K562 (cell line): Measurements from ENCODE around the gene BRAT1. TPM values are rescaled to one million over a fixed set of nuclear protein-coding genes. Genes with fewer than 3 reads are reported as not detected.

Experiments used
- CBFA2T2 ChIP-seq: fragments of 450-650 bp; conservative IDR thresholded peaks from 2 replicates; pipeline ENCODE4 v1.6.1; 2017; ENCODE audit warnings: mild to moderate bottlenecking
- CBX1 ChIP-seq: sonication (generic); IDR thresholded peaks from 2 replicates; pipeline ENCODE4 v1.6.1; 2016; ENCODE audit warnings: antibody characterized with exemption, low read depth, mild to moderate bottlenecking
- DIDO1 ChIP-seq: fragments of 450-650 bp; IDR thresholded peaks from 2 replicates; pipeline ENCODE4 v1.6.1; 2016; ENCODE audit warnings: low read depth, missing biosample characterization, missing genetic modification characterization
- ETS1 ChIP-seq: conservative IDR thresholded peaks from 2 replicates; pipeline ENCODE4 v1.6.1; 2011; ENCODE audit warnings: low read depth, mild to moderate bottlenecking, low read length; ENCODE audit not compliant: control insufficient read depth
- GATA2 ChIP-seq: sonication (generic); formaldehyde crosslinking; IDR thresholded peaks from 2 replicates; pipeline ENCODE4 v1.4.0; 2020; ENCODE audit warnings: mild to moderate bottlenecking, missing genetic modification reagents
- HDAC6 ChIP-seq: IDR thresholded peaks from 2 replicates; pipeline ENCODE4 v1.6.1; 2012; ENCODE audit warnings: low read depth, mild to moderate bottlenecking, control low read depth, inconsistent platforms, low read length, moderate library complexity
- MEF2D ChIP-seq: conservative IDR thresholded peaks from 2 replicates; pipeline ENCODE4 v1.6.1; 2016; ENCODE audit warnings: low read depth, missing genetic modification characterization, missing compliant biosample characterization
- MTF1 ChIP-seq: fragments of 250-450 bp; sonication (Bioruptor Pico); IDR thresholded peaks from 2 replicates; pipeline ENCODE4 v1.9.0; 2021; ENCODE audit warnings: moderate library complexity, mild to moderate bottlenecking, inconsistent platforms, borderline replicate concordance
- NCOA2 ChIP-seq, 2 experiments: fragments of 450-650 bp; IDR thresholded peaks; 2 replicates each; pipeline ENCODE4 v1.6.1; 2018; ENCODE audit warnings: mild to moderate bottlenecking in 2 of 2, moderate library complexity in 1 of 2; ENCODE audit not compliant: partially characterized antibody in 2 of 2
- PCBP1 ChIP-seq: fragments of 200-400 bp; formaldehyde crosslinking; IDR thresholded peaks from 2 replicates; pipeline ENCODE4 v1.6.1; 2018; ENCODE audit warnings: mild to moderate bottlenecking, low read depth, low read length; ENCODE audit not compliant: poor library complexity, severe bottlenecking
- PHTF2 ChIP-seq: fragments of 250-450 bp; sonication (Bioruptor Pico); IDR thresholded peaks from 2 replicates; pipeline ENCODE4 v1.5.0; 2021; ENCODE audit warnings: mild to moderate bottlenecking
- PTBP1 ChIP-seq: fragments of 200-400 bp; formaldehyde crosslinking; IDR thresholded peaks from 2 replicates; pipeline ENCODE4 v1.6.1; 2017; ENCODE audit warnings: low read depth, low read length
- SAP30 ChIP-seq: fragments of 200-600 bp; sonication (generic); IDR thresholded peaks from 2 replicates; pipeline ENCODE4 v1.6.1; 2012; ENCODE audit warnings: borderline replicate concordance, low read depth, mild to moderate bottlenecking, moderate library complexity, low read length, control low read depth, inconsistent platforms; ENCODE audit not compliant: insufficient read depth, poor library complexity, severe bottlenecking
- TAF9B ChIP-seq: fragments of 450-650 bp; IDR thresholded peaks from 2 replicates; pipeline ENCODE4 v1.6.1; 2018; ENCODE audit warnings: mild to moderate bottlenecking; ENCODE audit not compliant: partially characterized antibody
- TAL1 ChIP-seq: fragments of 450-650 bp; IDR thresholded peaks from 2 replicates; pipeline ENCODE4 v1.6.1; 2016; ENCODE audit warnings: mild to moderate bottlenecking
- THRA ChIP-seq: fragments of 450-650 bp; IDR thresholded peaks from 2 replicates; pipeline ENCODE4 v1.6.1; 2017; ENCODE audit warnings: mild to moderate bottlenecking, moderate library complexity
- XRCC5 ChIP-seq: fragments of 200-400 bp; formaldehyde crosslinking; IDR thresholded peaks from 2 replicates; pipeline ENCODE4 v1.6.1; 2017; ENCODE audit warnings: low read depth, mild to moderate bottlenecking, low read length
- ZKSCAN8 ChIP-seq: fragments of 200-800 bp; sonication (Bioruptor generic); IDR thresholded peaks from 2 replicates; pipeline ENCODE4 v1.6.1; 2016; ENCODE audit warnings: missing genetic modification characterization, missing compliant biosample characterization
- ZNF140 ChIP-seq: fragments of 250-450 bp; sonication (Bioruptor Pico); IDR thresholded peaks from 2 replicates; pipeline ENCODE4 v1.8.0; 2021; ENCODE audit warnings: moderate library complexity, mild to moderate bottlenecking, inconsistent platforms
- ZNF165 ChIP-seq: fragments of 250-450 bp; sonication (Bioruptor Pico); IDR thresholded peaks from 2 replicates; pipeline ENCODE4 v1.4.0; 2020; ENCODE audit warnings: borderline replicate concordance
- ZNF175 ChIP-seq: fragments of 200-800 bp; sonication (Bioruptor generic); IDR thresholded peaks from 2 replicates; pipeline ENCODE4 v1.6.1; 2016; ENCODE audit warnings: low read depth, mild to moderate bottlenecking, missing genetic modification characterization, missing compliant biosample characterization
- ZNF436 ChIP-seq: fragments of 250-450, 450-650 bp; sonication (Bioruptor Pico); formaldehyde crosslinking; IDR thresholded peaks from 2 replicates; pipeline ENCODE4 v1.7.0; 2020; ENCODE audit warnings: mild to moderate bottlenecking
- ZNF830 ChIP-seq: fragments of 250-450 bp; sonication (Bioruptor Pico); IDR thresholded peaks from 2 replicates; pipeline ENCODE4 v1.5.0; 2021; ENCODE audit warnings: mild to moderate bottlenecking
- polyA plus RNA-seq, 8 experiments: library from polyadenylated mRNA; depleted of rRNA in 4 of 8; stranded (reverse) in 5 of 8; unstranded in 3 of 8; fragments of >200 nt; fragmentation: Nextera tagmentation in 2 of 8; fragmentation: Illumina TruSeq in 1 of 8; extraction: Ambion mirVana in 2 of 8; extraction: Trizol in 1 of 8; gene quantifications; 2 replicates each; pipeline versions ENCODE4 v1.2.1 to v1.2.3, GENCODE V29; 2011 to 2014; ENCODE audit warnings: inconsistent platforms in 1 of 8, missing spikeins in 1 of 8
- total RNA-seq, 7 experiments: library from RNA; depleted of rRNA in 6 of 7; stranded (reverse); fragments of >200 nt in 6 of 7; fragmentation: Illumina TruSeq in 2 of 7; extraction: Trizol in 2 of 7; gene quantifications; 2 replicates each; pipeline versions ENCODE4 v1.2.1 to v1.2.3, GENCODE V29; 2011 to 2021; ENCODE audit warnings: low replicate concordance in 1 of 7
- TF ChIP-seq, protein P1 (sequence below): sonication (generic); formaldehyde crosslinking; IDR thresholded peaks from 2 replicates; pipeline ENCODE4 v1.8.0; 2022; ENCODE audit warnings: missing genetic modification reagents, mild to moderate bottlenecking, borderline replicate concordance
- TF ChIP-seq, protein P2 (sequence below): sonication (generic); formaldehyde crosslinking; IDR thresholded peaks from 2 replicates; pipeline ENCODE4 v1.8.1; 2022; ENCODE audit warnings: missing genetic modification reagents

BRAT1 gene
- total and polyA plus RNA-seq, 9 of the 15 experiments (the other 6 are each of a cell fraction or from before 2014, with no cell fraction given): 0.13 to 49.6 (median 10.5) TPM

- TF ChIP-seq ZNF140 (CRISPR knock-in tag) (no peak), HDAC6 (no peak), ZKSCAN8 (CRISPR knock-in tag) (no peak), ZNF165 (CRISPR knock-in tag) (no peak), ZNF830 (no peak), PHTF2 (CRISPR knock-in tag) (no peak), NCOA2 (IDR thresholded peaks at IDR 0.05; ENCODE audit: partially characterized antibody in 2 of 2) (no peak), GATA2 (no peak), XRCC5 (no peak), DIDO1 (tag) (no peak), ETS1 (peak; percentile 69; the same call in 1 of the 2 replicates), PTBP1 (no peak), SAP30 (peak; percentile 88), TAL1 (no peak), CBFA2T2 (no peak), ZNF436 (peak; percentile 98), CBX1 (0 out of 2 replicates have a peak, but pooled peaks have one; percentile 67), TAF9B (no peak), MTF1 (CRISPR knock-in tag) (no peak), MEF2D (no peak), THRA (no peak), PCBP1 (peak; percentile 45), ZNF175 (CRISPR knock-in tag) (no peak)
- TF ChIP-seq, protein P1, sequence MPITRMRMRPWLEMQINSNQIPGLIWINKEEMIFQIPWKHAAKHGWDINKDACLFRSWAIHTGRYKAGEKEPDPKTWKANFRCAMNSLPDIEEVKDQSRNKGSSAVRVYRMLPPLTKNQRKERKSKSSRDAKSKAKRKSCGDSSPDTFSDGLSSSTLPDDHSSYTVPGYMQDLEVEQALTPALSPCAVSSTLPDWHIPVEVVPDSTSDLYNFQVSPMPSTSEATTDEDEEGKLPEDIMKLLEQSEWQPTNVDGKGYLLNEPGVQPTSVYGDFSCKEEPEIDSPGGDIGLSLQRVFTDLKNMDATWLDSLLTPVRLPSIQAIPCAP: no peak
- TF ChIP-seq, protein P2, sequence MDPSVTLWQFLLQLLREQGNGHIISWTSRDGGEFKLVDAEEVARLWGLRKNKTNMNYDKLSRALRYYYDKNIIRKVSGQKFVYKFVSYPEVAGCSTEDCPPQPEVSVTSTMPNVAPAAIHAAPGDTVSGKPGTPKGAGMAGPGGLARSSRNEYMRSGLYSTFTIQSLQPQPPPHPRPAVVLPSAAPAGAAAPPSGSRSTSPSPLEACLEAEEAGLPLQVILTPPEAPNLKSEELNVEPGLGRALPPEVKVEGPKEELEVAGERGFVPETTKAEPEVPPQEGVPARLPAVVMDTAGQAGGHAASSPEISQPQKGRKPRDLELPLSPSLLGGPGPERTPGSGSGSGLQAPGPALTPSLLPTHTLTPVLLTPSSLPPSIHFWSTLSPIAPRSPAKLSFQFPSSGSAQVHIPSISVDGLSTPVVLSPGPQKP (CRISPR knock-in tag): no peak
These were observed 4.1 kb upstream of the BRAT1 start (continued) for GRCh38 chr7:2559283-2559950.
